Stimulated activated CD8-positive, alpha-beta memory T cell treated with anti-CD3 and anti-CD28 coated beads, Interleukin-4, amount 100 ng/mL, for 24 hours (primary cell): ENCODE measurements around the gene ZNF208.
"Not testable (repeated sequence)": the region's sequence is repeated elsewhere in the genome, so short reads cannot be mapped to it uniquely, and the experiment has no call there.

Source experiments
- DNase-seq: peaks from one replicate; pipeline ENCODE4 v3.0.0-alpha.2; 2020; ENCODE audit warnings: low read depth

The ZNF208 gene

GRCh38 chr19:21884786-21885185 lies 126.0 kb downstream of the ZNF208 start:
- not testable (repeated sequence) for DNase-seq

- DNase-seq = no peak
Observed at GRCh38 chr19:21883516-21883915, 127.2 kb downstream of the ZNF208 start.
